HEK293 (cell line): ENCODE measurements around the gene PTPRK.

Source experiments
- CTCF ChIA-PET: fragments of 350-600 bp; formaldehyde crosslinking; extraction: SDS; loops from one replicate; lab custom pipeline; 2021; ENCODE audit warnings: antibody characterized with exemption; lab: Yijun Ruan, JAX
- POLR2A ChIA-PET: fragments of 300-600 bp; formaldehyde crosslinking; extraction: SDS; loops from one replicate; lab custom pipeline; 2020; ENCODE audit warnings: antibody characterized with exemption, inconsistent platforms; lab: Yijun Ruan, JAX
- H3K27ac ChIP-seq: fragments of 200-500 bp; sonication (Bioruptor generic); 2 replicates; pipeline ENCODE4 v1.5.1; 2014; ENCODE audit warnings: low read depth, low read length, control low read depth, inconsistent platforms; ENCODE audit errors: extremely low read depth
- H3K36me3 ChIP-seq, 2 experiments: fragments of 200-500 bp in 1 of 2; sonication (Bioruptor generic) in 1 of 2; 1 replicate in 1 of 2; 2 replicates in 1 of 2; pipeline ENCODE4 v1.5.1; 2014 to 2017; ENCODE audit warnings: inconsistent platforms in 2 of 2, low read length in 2 of 2; ENCODE audit not compliant: control insufficient read depth in 2 of 2, insufficient read depth in 1 of 2
- H3K4me1 ChIP-seq: fragments of 200-500 bp; sonication (Bioruptor generic); 2 replicates; pipeline ENCODE4 v1.5.1; 2014; ENCODE audit warnings: mild to moderate bottlenecking, low read length, inconsistent platforms; ENCODE audit not compliant: control insufficient read depth, insufficient read depth
- H3K4me3 ChIP-seq: 2 replicates; pipeline ENCODE4 v1.5.1; 2011; ENCODE audit warnings: low read depth, mild to moderate bottlenecking, control low read depth, low read length, moderate library complexity
- H3K9me3 ChIP-seq: fragments of 200-500 bp; sonication (Bioruptor generic); 2 replicates; pipeline ENCODE4 v1.5.1; 2014; ENCODE audit warnings: low read depth, low read length, inconsistent platforms; ENCODE audit not compliant: control insufficient read depth, insufficient read depth
- EGR2 ChIP-seq: fragments of 450-650 bp; formaldehyde crosslinking; IDR thresholded peaks from 2 replicates; pipeline ENCODE4 v1.5.1; 2016; ENCODE audit warnings: low read depth, missing biosample characterization, missing genetic modification characterization
- HOXA7 ChIP-seq: sonication (generic); formaldehyde crosslinking; IDR thresholded peaks from 2 replicates; pipeline ENCODE4 v1.8.1; 2022; ENCODE audit warnings: missing genetic modification reagents, borderline replicate concordance
- PRDM1 ChIP-seq: fragments of 450-650 bp; formaldehyde crosslinking; IDR thresholded peaks from 2 replicates; pipeline ENCODE4; 2016; ENCODE audit warnings: missing biosample characterization, missing genetic modification characterization
- TCF7L2 ChIP-seq: IDR thresholded peaks from 2 replicates; pipeline ENCODE4 v1.6.1; 2011; ENCODE audit warnings: low read depth, mild to moderate bottlenecking, inconsistent platforms, low read length, moderate library complexity, borderline replicate concordance
- YY2 ChIP-seq: fragments of 450-650 bp; formaldehyde crosslinking; IDR thresholded peaks from 2 replicates; pipeline ENCODE4 v1.5.1; 2016; ENCODE audit warnings: missing biosample characterization, missing genetic modification characterization
- ZNF169 ChIP-seq: fragments of 450-650 bp; formaldehyde crosslinking; IDR thresholded peaks from 2 replicates; pipeline ENCODE4 v1.5.1; 2016; ENCODE audit warnings: missing biosample characterization, missing genetic modification characterization
- ZNF341 ChIP-seq: fragments of 450-650 bp; formaldehyde crosslinking; IDR thresholded peaks from 2 replicates; pipeline ENCODE4; 2016; ENCODE audit warnings: low read depth, missing biosample characterization, missing genetic modification characterization
- ZNF510 ChIP-seq: fragments of 450-650 bp; formaldehyde crosslinking; IDR thresholded peaks from 2 replicates; pipeline ENCODE4 v1.5.1; 2018; ENCODE audit warnings: mild to moderate bottlenecking, missing genetic modification characterization, missing biosample characterization; ENCODE audit not compliant: insufficient replicate concordance
- ZNF514 ChIP-seq: fragments of 450-650 bp; formaldehyde crosslinking; IDR thresholded peaks from 2 replicates; pipeline ENCODE4 v1.5.1; 2016; ENCODE audit warnings: missing biosample characterization, missing genetic modification characterization
- ZNF585B ChIP-seq: fragments of 450-650 bp; formaldehyde crosslinking; IDR thresholded peaks from 2 replicates; pipeline ENCODE4 v1.5.1; 2016; ENCODE audit warnings: missing biosample characterization, missing genetic modification characterization
- ZNF623 ChIP-seq: fragments of 450-650 bp; formaldehyde crosslinking; IDR thresholded peaks from 2 replicates; pipeline ENCODE4 v1.5.1; 2016; ENCODE audit warnings: missing biosample characterization, missing genetic modification characterization
- ZNF624 ChIP-seq: fragments of 450-650 bp; formaldehyde crosslinking; IDR thresholded peaks from 2 replicates; pipeline ENCODE4 v1.5.1; 2017; ENCODE audit warnings: missing biosample characterization, missing genetic modification characterization
- ZNF701 ChIP-seq: fragments of 450-650 bp; formaldehyde crosslinking; IDR thresholded peaks from 2 replicates; pipeline ENCODE4 v1.5.1; 2016; ENCODE audit warnings: missing biosample characterization, missing genetic modification characterization
- TF ChIP-seq, protein P1 (sequence below): fragments of 450-650 bp; formaldehyde crosslinking; IDR thresholded peaks from 2 replicates; pipeline ENCODE4 v1.5.1; 2016; ENCODE audit warnings: missing biosample characterization, missing genetic modification characterization, low read depth
- TF ChIP-seq, protein P2 (sequence below): fragments of 450-650 bp; IDR thresholded peaks from 2 replicates; pipeline ENCODE4 v1.5.1; 2018; ENCODE audit warnings: missing biosample characterization, missing genetic modification characterization
- TF ChIP-seq, protein P3 (sequence below): fragments of 450-650 bp; formaldehyde crosslinking; conservative IDR thresholded peaks from 2 replicates; pipeline ENCODE4 v1.5.1; 2016; ENCODE audit warnings: low read depth, missing biosample characterization, missing genetic modification characterization
- TF ChIP-seq, protein P4 (sequence below): fragments of 450-650 bp; formaldehyde crosslinking; IDR thresholded peaks from 2 replicates; pipeline ENCODE4 v1.5.1; 2017; ENCODE audit warnings: missing biosample characterization, missing genetic modification characterization
- TF ChIP-seq, protein P5 (sequence below): fragments of 450-650 bp; formaldehyde crosslinking; IDR thresholded peaks from 2 replicates; pipeline ENCODE4 v1.5.1; 2016; ENCODE audit warnings: missing biosample characterization, missing genetic modification characterization, borderline replicate concordance

The PTPRK gene

DNA sequence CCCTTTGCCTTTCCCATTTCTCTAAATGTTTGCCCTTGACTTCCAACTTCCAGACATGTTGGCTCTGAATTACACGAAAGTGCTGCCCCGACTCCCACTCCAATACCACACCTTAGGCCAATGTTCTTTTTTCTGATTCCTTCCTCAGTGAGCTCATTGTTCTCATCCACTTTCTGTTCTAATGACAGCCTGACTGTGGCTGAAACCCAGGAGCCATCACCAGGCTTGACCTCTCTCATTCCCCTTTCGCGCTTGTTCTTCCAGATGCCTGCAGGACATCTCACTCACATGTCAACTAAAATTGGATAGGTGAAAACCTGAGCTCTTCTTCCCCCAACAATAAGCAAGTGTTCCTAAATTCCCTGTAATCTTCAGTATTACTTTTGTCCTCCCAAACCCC is 40.4 kb downstream of the PTPRK start:
- ChIA-PET POLR2A (no interaction called here), CTCF (interaction anchor here (0.6 to 1.1 kb wide), 4 partner anchors 9 to 1636 kb away, joined by 3 to 4 read pairs (median 3); no protein-coding TSS in a partner anchor)
- TF ChIP-seq, protein P1, sequence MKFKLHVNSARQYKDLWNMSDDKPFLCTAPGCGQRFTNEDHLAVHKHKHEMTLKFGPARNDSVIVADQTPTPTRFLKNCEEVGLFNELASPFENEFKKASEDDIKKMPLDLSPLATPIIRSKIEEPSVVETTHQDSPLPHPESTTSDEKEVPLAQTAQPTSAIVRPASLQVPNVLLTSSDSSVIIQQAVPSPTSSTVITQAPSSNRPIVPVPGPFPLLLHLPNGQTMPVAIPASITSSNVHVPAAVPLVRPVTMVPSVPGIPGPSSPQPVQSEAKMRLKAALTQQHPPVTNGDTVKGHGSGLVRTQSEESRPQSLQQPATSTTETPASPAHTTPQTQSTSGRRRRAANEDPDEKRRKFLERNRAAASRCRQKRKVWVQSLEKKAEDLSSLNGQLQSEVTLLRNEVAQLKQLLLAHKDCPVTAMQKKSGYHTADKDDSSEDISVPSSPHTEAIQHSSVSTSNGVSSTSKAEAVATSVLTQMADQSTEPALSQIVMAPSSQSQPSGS (tag by site-specific recombination) = no peak
- TF ChIP-seq ZNF585B (tag by site-specific recombination) (no peak), PRDM1 (tag by site-specific recombination) (no peak)
- TF ChIP-seq, protein P2, sequence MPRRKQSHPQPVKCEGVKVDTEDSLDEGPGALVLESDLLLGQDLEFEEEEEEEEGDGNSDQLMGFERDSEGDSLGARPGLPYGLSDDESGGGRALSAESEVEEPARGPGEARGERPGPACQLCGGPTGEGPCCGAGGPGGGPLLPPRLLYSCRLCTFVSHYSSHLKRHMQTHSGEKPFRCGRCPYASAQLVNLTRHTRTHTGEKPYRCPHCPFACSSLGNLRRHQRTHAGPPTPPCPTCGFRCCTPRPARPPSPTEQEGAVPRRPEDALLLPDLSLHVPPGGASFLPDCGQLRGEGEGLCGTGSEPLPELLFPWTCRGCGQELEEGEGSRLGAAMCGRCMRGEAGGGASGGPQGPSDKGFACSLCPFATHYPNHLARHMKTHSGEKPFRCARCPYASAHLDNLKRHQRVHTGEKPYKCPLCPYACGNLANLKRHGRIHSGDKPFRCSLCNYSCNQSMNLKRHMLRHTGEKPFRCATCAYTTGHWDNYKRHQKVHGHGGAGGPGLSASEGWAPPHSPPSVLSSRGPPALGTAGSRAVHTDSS (tag by site-specific recombination) = no peak
- no peaks in the 10 kb centered on the region for H3K9me3 ChIP-seq
- no peaks in the 10 kb centered on the region for H3K36me3 ChIP-seq
- H3K4me3 ChIP-seq = no peak overlapping the region
- H3K4me1 ChIP-seq = no peaks in the 10 kb centered on the region; the same call in none of the 2 replicates
- H3K27ac ChIP-seq = no peak overlapping the region

DNA sequence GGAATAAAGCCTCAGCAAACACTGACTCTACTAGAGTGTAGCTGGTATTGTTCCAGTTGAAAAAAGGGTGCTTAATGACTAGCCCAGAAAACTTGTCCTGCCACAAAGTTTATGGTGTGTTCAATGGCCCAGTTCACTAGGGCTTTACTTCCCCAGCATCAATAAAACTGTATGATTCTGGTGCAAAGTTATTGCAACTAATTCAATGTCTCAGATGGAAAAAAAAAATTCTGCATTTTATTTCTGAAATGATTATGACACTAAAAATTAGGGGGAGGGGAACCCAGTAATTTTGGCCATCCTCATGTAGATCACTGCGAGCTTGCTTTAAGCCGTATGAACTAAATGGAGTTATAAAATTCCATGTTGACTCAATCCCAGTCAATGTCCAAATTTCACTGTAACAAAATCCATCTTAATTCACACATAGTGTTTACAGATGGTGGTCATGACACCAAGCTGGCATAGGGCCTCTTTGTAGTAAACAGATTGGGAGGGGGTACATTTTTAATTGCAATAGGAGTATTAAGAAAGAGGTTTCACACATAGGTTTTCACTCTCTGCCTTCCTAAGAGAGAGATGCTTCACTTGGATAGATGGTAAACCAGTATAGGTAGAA is 41.2 kb downstream of the PTPRK start:
- ChIA-PET CTCF (interaction anchor here (0.6 to 1.1 kb wide), 4 partner anchors 10 to 76 kb away, joined by 3 to 4 read pairs (median 3); no protein-coding TSS in a partner anchor), POLR2A (no interaction called here)
- H3K9me3 ChIP-seq = no peaks in the 10 kb centered on the region
- H3K36me3 ChIP-seq = no peaks in the 10 kb centered on the region
- H3K4me1 ChIP-seq = no peaks in the 10 kb centered on the region; the same call in none of the 2 replicates
- H3K27ac ChIP-seq = no peak overlapping the region
- no peak overlapping the region for H3K4me3 ChIP-seq
- TF ChIP-seq YY2 (tag by site-specific recombination) (no peak), HOXA7 (CRISPR knock-in tag) (no peak), ZNF701 (tag by site-specific recombination) (no peak), TCF7L2 (no peak), ZNF169 (no peak), ZNF514 (tag by site-specific recombination) (no peak), ZNF623 (no peak), ZNF341 (tag by site-specific recombination) (no peak), ZNF624 (no peak), ZNF510 (no peak), EGR2 (tag by site-specific recombination) (no peak)
- TF ChIP-seq, protein P3, sequence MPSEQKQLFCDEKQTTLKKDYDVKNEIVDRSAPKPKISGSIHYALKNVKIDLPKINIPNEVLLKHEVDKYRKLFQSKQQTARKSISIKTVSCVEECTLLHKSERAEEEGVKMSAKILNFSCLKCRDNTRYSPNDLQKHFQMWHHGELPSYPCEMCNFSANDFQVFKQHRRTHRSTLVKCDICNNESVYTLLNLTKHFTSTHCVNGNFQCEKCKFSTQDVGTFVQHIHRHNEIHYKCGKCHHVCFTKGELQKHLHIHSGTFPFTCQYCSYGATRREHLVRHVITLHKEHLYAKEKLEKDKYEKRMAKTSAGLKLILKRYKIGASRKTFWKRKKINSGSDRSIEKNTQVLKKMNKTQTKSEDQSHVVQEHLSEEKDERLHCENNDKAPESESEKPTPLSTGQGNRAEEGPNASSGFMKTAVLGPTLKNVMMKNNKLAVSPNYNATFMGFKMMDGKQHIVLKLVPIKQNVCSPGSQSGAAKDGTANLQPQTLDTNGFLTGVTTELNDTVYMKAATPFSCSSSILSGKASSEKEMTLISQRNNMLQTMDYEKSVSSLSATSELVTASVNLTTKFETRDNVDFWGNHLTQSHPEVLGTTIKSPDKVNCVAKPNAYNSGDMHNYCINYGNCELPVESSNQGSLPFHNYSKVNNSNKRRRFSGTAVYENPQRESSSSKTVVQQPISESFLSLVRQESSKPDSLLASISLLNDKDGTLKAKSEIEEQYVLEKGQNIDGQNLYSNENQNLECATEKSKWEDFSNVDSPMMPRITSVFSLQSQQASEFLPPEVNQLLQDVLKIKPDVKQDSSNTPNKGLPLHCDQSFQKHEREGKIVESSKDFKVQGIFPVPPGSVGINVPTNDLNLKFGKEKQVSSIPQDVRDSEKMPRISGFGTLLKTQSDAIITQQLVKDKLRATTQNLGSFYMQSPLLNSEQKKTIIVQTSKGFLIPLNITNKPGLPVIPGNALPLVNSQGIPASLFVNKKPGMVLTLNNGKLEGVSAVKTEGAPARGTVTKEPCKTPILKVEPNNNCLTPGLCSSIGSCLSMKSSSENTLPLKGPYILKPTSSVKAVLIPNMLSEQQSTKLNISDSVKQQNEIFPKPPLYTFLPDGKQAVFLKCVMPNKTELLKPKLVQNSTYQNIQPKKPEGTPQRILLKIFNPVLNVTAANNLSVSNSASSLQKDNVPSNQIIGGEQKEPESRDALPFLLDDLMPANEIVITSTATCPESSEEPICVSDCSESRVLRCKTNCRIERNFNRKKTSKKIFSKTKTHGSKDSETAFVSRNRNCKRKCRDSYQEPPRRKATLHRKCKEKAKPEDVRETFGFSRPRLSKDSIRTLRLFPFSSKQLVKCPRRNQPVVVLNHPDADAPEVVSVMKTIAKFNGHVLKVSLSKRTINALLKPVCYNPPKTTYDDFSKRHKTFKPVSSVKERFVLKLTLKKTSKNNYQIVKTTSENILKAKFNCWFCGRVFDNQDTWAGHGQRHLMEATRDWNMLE (tag by site-specific recombination) = no peak
- TF ChIP-seq, protein P4, sequence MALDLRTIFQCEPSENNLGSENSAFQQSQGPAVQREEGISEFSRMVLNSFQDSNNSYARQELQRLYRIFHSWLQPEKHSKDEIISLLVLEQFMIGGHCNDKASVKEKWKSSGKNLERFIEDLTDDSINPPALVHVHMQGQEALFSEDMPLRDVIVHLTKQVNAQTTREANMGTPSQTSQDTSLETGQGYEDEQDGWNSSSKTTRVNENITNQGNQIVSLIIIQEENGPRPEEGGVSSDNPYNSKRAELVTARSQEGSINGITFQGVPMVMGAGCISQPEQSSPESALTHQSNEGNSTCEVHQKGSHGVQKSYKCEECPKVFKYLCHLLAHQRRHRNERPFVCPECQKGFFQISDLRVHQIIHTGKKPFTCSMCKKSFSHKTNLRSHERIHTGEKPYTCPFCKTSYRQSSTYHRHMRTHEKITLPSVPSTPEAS (tag by site-specific recombination) = no peak
- TF ChIP-seq, protein P5, sequence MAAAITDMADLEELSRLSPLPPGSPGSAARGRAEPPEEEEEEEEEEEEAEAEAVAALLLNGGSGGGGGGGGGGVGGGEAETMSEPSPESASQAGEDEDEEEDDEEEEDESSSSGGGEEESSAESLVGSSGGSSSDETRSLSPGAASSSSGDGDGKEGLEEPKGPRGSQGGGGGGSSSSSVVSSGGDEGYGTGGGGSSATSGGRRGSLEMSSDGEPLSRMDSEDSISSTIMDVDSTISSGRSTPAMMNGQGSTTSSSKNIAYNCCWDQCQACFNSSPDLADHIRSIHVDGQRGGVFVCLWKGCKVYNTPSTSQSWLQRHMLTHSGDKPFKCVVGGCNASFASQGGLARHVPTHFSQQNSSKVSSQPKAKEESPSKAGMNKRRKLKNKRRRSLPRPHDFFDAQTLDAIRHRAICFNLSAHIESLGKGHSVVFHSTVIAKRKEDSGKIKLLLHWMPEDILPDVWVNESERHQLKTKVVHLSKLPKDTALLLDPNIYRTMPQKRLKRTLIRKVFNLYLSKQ (tag by site-specific recombination) = no peak
- TF ChIP-seq, all 188 proteins: peak for 0
